H9 (cell line): ENCODE results near the gene MYH9. TPM values are rescaled to one million over a fixed set of nuclear protein-coding genes. Genes with fewer than 3 reads are reported as not detected.
A peak's percentile ranks its signal among the peaks of the same experiment; 100 is the strongest.

Experiments used
- DNase-seq: peaks from one replicate; pipeline ENCODE4 v3.0.0-alpha.2; 2017
- H2AFZ ChIP-seq: one replicate; pipeline ENCODE4 v1.6.1; 2013; ENCODE audit warnings: mild to moderate bottlenecking, low read length, control low read depth, moderate library complexity
- H2AK5ac ChIP-seq: 2 replicates; pipeline ENCODE4 v1.6.1; 2013; ENCODE audit warnings: low read length, control low read depth, mixed read lengths; ENCODE audit not compliant: insufficient read length
- H2BK120ac ChIP-seq: one replicate; pipeline ENCODE4 v1.6.1; 2013; ENCODE audit warnings: low read depth, mild to moderate bottlenecking, low read length, control low read depth, inconsistent platforms; ENCODE audit not compliant: poor library complexity, severe bottlenecking
- H2BK12ac ChIP-seq: 2 replicates; pipeline ENCODE4 v1.6.1; 2013; ENCODE audit warnings: low read length, control low read depth, mixed read lengths, low read depth; ENCODE audit not compliant: insufficient read length
- H2BK15ac ChIP-seq: 2 replicates; pipeline ENCODE4 v1.6.1; 2013; ENCODE audit warnings: low read depth, low read length, control low read depth
- H2BK20ac ChIP-seq: one replicate; pipeline ENCODE4 v1.6.1; 2013; ENCODE audit warnings: low read depth, mild to moderate bottlenecking, low read length, control low read depth, inconsistent platforms; ENCODE audit not compliant: poor library complexity, severe bottlenecking
- H2BK5ac ChIP-seq: 2 replicates; pipeline ENCODE4 v1.6.1; 2013; ENCODE audit warnings: low read length, control low read depth, mixed read lengths; ENCODE audit not compliant: insufficient read length
- H3K14ac ChIP-seq: 2 replicates; pipeline ENCODE4 v1.6.1; 2013; ENCODE audit warnings: low read length, control low read depth; ENCODE audit not compliant: insufficient read depth
- H3K18ac ChIP-seq: 2 replicates; pipeline ENCODE4 v1.6.1; 2013; ENCODE audit warnings: low read depth, mild to moderate bottlenecking, mixed read lengths, low read length, control low read depth; ENCODE audit not compliant: insufficient read length
- H3K23ac ChIP-seq: 2 replicates; pipeline ENCODE4 v1.6.1; 2013; ENCODE audit warnings: low read length, control low read depth, mixed read lengths, low read depth; ENCODE audit not compliant: insufficient read length
- H3K23me2 ChIP-seq: 2 replicates; pipeline ENCODE4 v1.6.1; 2013; ENCODE audit warnings: low read depth, mild to moderate bottlenecking, mixed read lengths, low read length, control low read depth; ENCODE audit not compliant: insufficient read length, poor library complexity, severe bottlenecking
- H3K27ac ChIP-seq: 2 replicates; pipeline ENCODE4 v1.5.1; 2013; ENCODE audit warnings: low read length, control low read depth, mixed read lengths, low read depth; ENCODE audit not compliant: insufficient read length
- H3K27me3 ChIP-seq: 2 replicates; pipeline ENCODE4 v1.6.1; 2013; ENCODE audit warnings: low read length, control low read depth, inconsistent platforms; ENCODE audit not compliant: insufficient read depth
- H3K4ac ChIP-seq: 2 replicates; pipeline ENCODE4 v1.6.1; 2013; ENCODE audit warnings: low read depth, mild to moderate bottlenecking, control low read depth, inconsistent platforms, low read length, moderate library complexity
- H3K4me1 ChIP-seq: 2 replicates; pipeline ENCODE4 v1.6.1; 2013; ENCODE audit warnings: low read length, control low read depth, inconsistent platforms; ENCODE audit not compliant: insufficient read depth
- H3K4me2 ChIP-seq: 2 replicates; pipeline ENCODE4 v1.6.1; 2013; ENCODE audit warnings: low read length, control low read depth, mixed read lengths; ENCODE audit not compliant: insufficient read length, insufficient read depth
- H3K56ac ChIP-seq: 2 replicates; pipeline ENCODE4 v1.6.1; 2013; ENCODE audit warnings: low read depth, mild to moderate bottlenecking, mixed read lengths, low read length, control low read depth; ENCODE audit not compliant: insufficient read length
- H3K79me1 ChIP-seq: 2 replicates; pipeline ENCODE4 v1.6.1; 2013; ENCODE audit warnings: low read depth, mild to moderate bottlenecking, moderate library complexity, low read length, control low read depth, inconsistent platforms; ENCODE audit not compliant: insufficient read depth, poor library complexity, severe bottlenecking
- H3K79me2 ChIP-seq: 2 replicates; pipeline ENCODE4 v1.6.1; 2013; ENCODE audit warnings: low read length, control low read depth, inconsistent platforms; ENCODE audit not compliant: insufficient read depth
- H3K9ac ChIP-seq: 2 replicates; pipeline ENCODE4 v1.6.1; 2013; ENCODE audit warnings: low read length, control low read depth, mixed read lengths; ENCODE audit not compliant: insufficient read length; ENCODE audit errors: extremely low read depth
- H3K9me3 ChIP-seq: one replicate; pipeline ENCODE4 v1.6.1; 2013; ENCODE audit warnings: low read depth, low read length, inconsistent platforms; ENCODE audit not compliant: control insufficient read depth
- H3T11ph ChIP-seq: one replicate; pipeline ENCODE4 v1.6.1; 2013; ENCODE audit warnings: mild to moderate bottlenecking, low read length, control low read depth, inconsistent platforms
- H4K20me1 ChIP-seq: one replicate; pipeline ENCODE4 v1.6.1; 2013; ENCODE audit not compliant: control insufficient read depth, insufficient read length, insufficient read depth
- H4K5ac ChIP-seq: 2 replicates; pipeline ENCODE4 v1.6.1; 2013; ENCODE audit warnings: low read depth, mild to moderate bottlenecking, mixed read lengths, low read length, control low read depth; ENCODE audit not compliant: insufficient read length
- H4K8ac ChIP-seq: replicated peaks from 2 replicates; pipeline ENCODE4 v1.6.1; 2013; ENCODE audit warnings: low read length, control low read depth, mixed read lengths, low read depth; ENCODE audit not compliant: insufficient read length
- H4K91ac ChIP-seq: 2 replicates; pipeline ENCODE4 v1.6.1; 2013; ENCODE audit warnings: low read depth, mild to moderate bottlenecking, moderate library complexity, mixed read lengths, low read length, control low read depth; ENCODE audit not compliant: insufficient read length
- H3K27ac Mint-ChIP-seq, 3 experiments: 2 replicates in 2 of 3; 3 replicates in 1 of 3; pipeline ENCODE4 v1.8.0; 2020 to 2021; ENCODE audit warnings: mixed read lengths in 3 of 3, mild to moderate bottlenecking in 1 of 3, moderate library complexity in 1 of 3
- H3K27me3 Mint-ChIP-seq: 2 replicates; pipeline ENCODE4 v1.8.0; 2021; ENCODE audit warnings: low read depth, mild to moderate bottlenecking, moderate library complexity, mixed read lengths
- H3K36me3 Mint-ChIP-seq, 3 experiments: 2 replicates in 2 of 3; 3 replicates in 1 of 3; pipeline ENCODE4 v1.8.0; 2020 to 2021; ENCODE audit warnings: low read depth in 3 of 3, mixed read lengths in 3 of 3; ENCODE audit not compliant: insufficient read depth in 1 of 3
- H3K4me1 Mint-ChIP-seq, 2 experiments: 2 replicates each; pipeline ENCODE4 v1.8.0; 2020; ENCODE audit warnings: mixed read lengths in 2 of 2
- H3K4me3 Mint-ChIP-seq, 2 experiments: 2 replicates in 1 of 2; 3 replicates in 1 of 2; pipeline ENCODE4 v1.8.0; 2020 to 2021; ENCODE audit warnings: mild to moderate bottlenecking in 2 of 2, mixed read lengths in 2 of 2, moderate library complexity in 1 of 2
- H3K9me3 Mint-ChIP-seq, 2 experiments: 2 replicates in 1 of 2; 3 replicates in 1 of 2; pipeline ENCODE4 v1.8.0; 2020; ENCODE audit warnings: mild to moderate bottlenecking in 2 of 2, mixed read lengths in 2 of 2, moderate library complexity in 1 of 2
- WGBS: extraction: QIAGEN DNeasy Blood & Tissue Kit; methylation state at CpG from one replicate; pipeline ENCODE4 v1.1.7; 2013; ENCODE audit warnings: missing lambda C conversion rate, low lambda C conversion rate, mixed read lengths; ENCODE audit not compliant: insufficient read length; ENCODE audit errors: extremely low coverage; 5-methylcytosine and 5-hydroxymethylcytosine counted together
- total RNA-seq: library from RNA; stranded (reverse); gene quantifications from 2 replicates; pipeline ENCODE4 v1.2.1, GENCODE V29; 2021
- TF ChIP-seq, protein P1 (sequence below): fragments of 200-600 bp; sonication (generic); conservative IDR thresholded peaks from 3 replicates; pipeline ENCODE4 v1.8.0; 2021; ENCODE audit warnings: antibody characterized with exemption, mild to moderate bottlenecking

The MYH9 gene
- total RNA-seq, 1 experiment from 2014 or later: 266 TPM

DNA sequence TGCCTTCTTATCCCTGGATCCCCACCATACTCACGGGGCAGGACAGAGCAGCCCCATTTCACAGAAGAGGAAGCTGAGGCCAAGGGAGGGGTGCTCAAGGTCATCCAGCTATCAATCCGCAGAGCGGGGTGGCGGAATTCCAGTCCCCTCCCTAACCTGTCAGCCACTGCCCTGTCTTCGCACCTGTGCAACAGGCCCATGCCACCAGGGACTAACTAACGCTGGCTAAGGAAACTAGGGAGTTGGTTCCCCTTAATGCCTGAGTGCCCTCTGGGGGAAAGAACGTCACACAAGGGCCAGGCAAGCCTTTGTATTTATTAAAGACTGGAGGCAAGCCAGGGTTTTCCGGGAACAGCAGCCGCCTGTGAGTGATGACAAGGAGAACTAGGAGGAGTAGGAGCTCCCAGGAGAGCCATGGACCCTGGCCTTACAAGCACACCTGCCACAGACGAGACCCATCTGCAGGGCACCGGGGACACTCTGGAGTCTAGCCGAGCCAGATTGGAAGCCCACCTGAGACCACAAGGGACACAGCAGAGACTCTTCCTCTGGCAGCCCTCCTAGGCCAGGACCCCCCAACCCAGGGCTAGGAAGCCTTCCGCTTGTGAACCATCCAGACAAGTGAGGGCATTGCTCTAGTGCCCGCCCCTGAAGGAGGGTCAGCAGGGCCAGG, 64.4 kb downstream of the MYH9 start:
- Mint-ChIP-seq H3K27me3 (no peaks in the 10 kb centered on the region), H3K4me1 (peaks cover 8 to 11% of the 10 kb centered on the region in 2 experiments), H3K27ac (peak overlapping the region in 1 of 3 experiments; percentile 77; a peak in 2 of 7 replicates), H3K4me3 (no peak overlapping the region), H3K36me3 (peaks cover 62 to 91% (median 83%) of the 10 kb centered on the region in 3 experiments), H3K9me3 (no peaks in the 10 kb centered on the region)
- H3K79me1 ChIP-seq: no peaks in the 10 kb centered on the region
- no peak overlapping the region for H3K14ac ChIP-seq
- H2BK20ac ChIP-seq: no peak overlapping the region
- no peak overlapping the region for H2AFZ ChIP-seq
- no peak overlapping the region for H4K8ac ChIP-seq
- peaks cover 3% of the 10 kb centered on the region; the same call in 1 of the 2 replicates for H3K79me2 ChIP-seq
- H2BK5ac ChIP-seq: no peak overlapping the region
- H4K5ac ChIP-seq: no peak overlapping the region
- peaks cover 2% of the 10 kb centered on the region for H4K20me1 ChIP-seq
- H3K27ac ChIP-seq: no peak overlapping the region
- no peak overlapping the region for H3K18ac ChIP-seq
- no peaks in the 10 kb centered on the region for H3K4me1 ChIP-seq
- H2BK12ac ChIP-seq: no peak overlapping the region
- H3K56ac ChIP-seq: no peak overlapping the region
- no peak overlapping the region for H2AK5ac ChIP-seq
- H3K23me2 ChIP-seq: no peaks in the 10 kb centered on the region
- no peak overlapping the region for H2BK120ac ChIP-seq
- H3K4ac ChIP-seq: no peak overlapping the region
- no peak for DNase-seq
- no peak overlapping the region for H3K23ac ChIP-seq
- no peak overlapping the region for H3T11ph ChIP-seq
- no peak overlapping the region for H2BK15ac ChIP-seq
- WGBS: no CpG with 5 or more reads among the region's 14 CpGs
- H3K4me2 ChIP-seq: no peak overlapping the region
- H3K9ac ChIP-seq: no peak overlapping the region
- no peak overlapping the region for H4K91ac ChIP-seq
- no peaks in the 10 kb centered on the region for H3K27me3 ChIP-seq
- TF ChIP-seq, protein P1, sequence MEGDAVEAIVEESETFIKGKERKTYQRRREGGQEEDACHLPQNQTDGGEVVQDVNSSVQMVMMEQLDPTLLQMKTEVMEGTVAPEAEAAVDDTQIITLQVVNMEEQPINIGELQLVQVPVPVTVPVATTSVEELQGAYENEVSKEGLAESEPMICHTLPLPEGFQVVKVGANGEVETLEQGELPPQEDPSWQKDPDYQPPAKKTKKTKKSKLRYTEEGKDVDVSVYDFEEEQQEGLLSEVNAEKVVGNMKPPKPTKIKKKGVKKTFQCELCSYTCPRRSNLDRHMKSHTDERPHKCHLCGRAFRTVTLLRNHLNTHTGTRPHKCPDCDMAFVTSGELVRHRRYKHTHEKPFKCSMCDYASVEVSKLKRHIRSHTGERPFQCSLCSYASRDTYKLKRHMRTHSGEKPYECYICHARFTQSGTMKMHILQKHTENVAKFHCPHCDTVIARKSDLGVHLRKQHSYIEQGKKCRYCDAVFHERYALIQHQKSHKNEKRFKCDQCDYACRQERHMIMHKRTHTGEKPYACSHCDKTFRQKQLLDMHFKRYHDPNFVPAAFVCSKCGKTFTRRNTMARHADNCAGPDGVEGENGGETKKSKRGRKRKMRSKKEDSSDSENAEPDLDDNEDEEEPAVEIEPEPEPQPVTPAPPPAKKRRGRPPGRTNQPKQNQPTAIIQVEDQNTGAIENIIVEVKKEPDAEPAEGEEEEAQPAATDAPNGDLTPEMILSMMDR: no peak
- H3K9me3 ChIP-seq: no peaks in the 10 kb centered on the region
